DOHH2 (cell line): ENCODE results near the gene RACGAP1.

Source experiments
- CTCF ChIP-seq: fragments of 200-600 bp; sonication (generic); IDR thresholded peaks from one replicate; pipeline ENCODE4 v1.5.1; 2014; ENCODE audit warnings: antibody characterized with exemption, mild to moderate bottlenecking, low read depth, low read length; ENCODE audit not compliant: poor library complexity, severe bottlenecking
- EZH2phosphoT487 ChIP-seq: fragments of 200-600 bp; sonication (generic); IDR thresholded peaks from 2 replicates; pipeline ENCODE4 v1.6.1; 2017; ENCODE audit warnings: borderline replicate concordance, mild to moderate bottlenecking, antibody characterized with exemption, low read length, moderate library complexity, mixed read lengths

GRCh38 chr12:49949866-49950265 lies 75.4 kb downstream of the RACGAP1 start:
- TF ChIP-seq CTCF (no peak), EZH2phosphoT487 (no peak)
